HUES64 (cell line): Measurements from ENCODE around the gene CARM1.
"Not testable (repeated sequence)": the region's sequence is repeated elsewhere in the genome, so short reads cannot be mapped to it uniquely, and the experiment has no call there.

Experiments used
- H3K27ac ChIP-seq: 2 replicates; pipeline ENCODE4 v1.7.0; 2013; ENCODE audit warnings: low read depth, low read length, inconsistent platforms
- H3K27me3 ChIP-seq: 2 replicates; pipeline ENCODE4 v1.6.1; 2013; ENCODE audit warnings: mild to moderate bottlenecking, low read length; ENCODE audit not compliant: insufficient read depth
- H3K36me3 ChIP-seq: 2 replicates; pipeline ENCODE4 v1.6.1; 2013; ENCODE audit warnings: mild to moderate bottlenecking, low read length; ENCODE audit not compliant: insufficient read depth
- H3K4me1 ChIP-seq: 2 replicates; pipeline ENCODE4 v1.6.1; 2013; ENCODE audit warnings: mild to moderate bottlenecking, low read length, moderate library complexity; ENCODE audit not compliant: insufficient read depth
- H3K4me3 ChIP-seq: 2 replicates; pipeline ENCODE4 v1.5.1; 2013; ENCODE audit warnings: mild to moderate bottlenecking, low read length, moderate library complexity
- H3K9ac ChIP-seq: 2 replicates; pipeline ENCODE4 v1.6.1; 2013; ENCODE audit warnings: mild to moderate bottlenecking, low read depth, low read length
- H3K9me3 ChIP-seq: 2 replicates; pipeline ENCODE4 v1.6.1; 2013; ENCODE audit warnings: low read depth, low read length; ENCODE audit not compliant: insufficient read depth
- WGBS: fragments of 150-250, 120-280 bp; methylation state at CpG from one replicate; pipeline ENCODE4 v1.1.7; 2013; ENCODE audit warnings: missing lambda C conversion rate; 5-methylcytosine and 5-hydroxymethylcytosine counted together

The CARM1 gene

GRCh38 chr19:10924597-10924996 lies 53.2 kb downstream of the CARM1 start:
- peaks cover 56% of the 10 kb centered on the region for H3K36me3 ChIP-seq
- H3K9me3 ChIP-seq = no peaks in the 10 kb centered on the region
- H3K27ac ChIP-seq = no peak overlapping the region
- no peaks in the 10 kb centered on the region for H3K4me1 ChIP-seq
- H3K4me3 ChIP-seq = no peak overlapping the region
- no peak overlapping the region for H3K9ac ChIP-seq
- WGBS = 95% methylated on average over 13 of the region's 13 CpGs
- H3K27me3 ChIP-seq = no peaks in the 10 kb centered on the region

DNA sequence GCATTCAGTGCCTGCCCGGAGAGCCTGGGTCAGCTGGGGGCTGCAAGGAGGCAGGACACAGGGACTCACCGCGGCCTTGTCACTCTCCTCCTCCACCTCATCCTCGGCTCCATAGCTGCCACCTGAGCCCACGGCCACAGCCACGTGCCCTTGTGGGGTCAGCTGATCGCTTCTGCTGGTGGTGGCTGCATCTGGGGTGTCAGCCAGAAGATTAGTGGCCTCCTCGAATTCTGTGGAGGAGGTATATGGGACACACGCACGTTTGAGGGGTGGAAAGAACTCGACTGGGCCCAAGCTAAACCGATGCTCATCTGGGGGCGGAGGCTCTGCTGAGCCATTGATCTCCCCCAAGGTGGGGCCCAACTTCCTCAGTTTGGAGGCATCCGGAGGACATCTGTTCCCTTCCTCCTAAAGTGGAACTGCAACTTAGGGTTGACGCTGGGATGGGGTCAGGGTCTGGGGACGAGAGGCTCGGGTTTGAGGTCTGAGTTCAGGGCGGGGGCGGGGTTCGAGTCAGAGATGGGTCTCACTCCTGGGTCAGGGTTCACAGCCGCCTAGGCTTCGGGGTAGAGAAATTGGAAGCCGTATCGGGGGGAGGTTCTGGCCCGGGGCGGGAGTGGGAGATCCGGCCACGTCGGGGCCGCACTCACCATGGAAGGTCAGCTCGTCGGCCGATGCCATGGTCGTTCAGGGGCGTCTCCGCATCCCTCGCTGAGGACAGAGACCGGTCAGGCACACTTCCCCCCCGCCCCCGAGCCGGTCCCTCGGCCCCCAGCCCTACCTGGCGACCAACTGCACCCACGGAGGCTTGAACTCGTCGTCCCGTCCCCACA lies 56.6 kb downstream of the CARM1 start:
- Histone ChIP-seq H3K27ac (no peak overlapping the region), H3K27me3 (no peaks in the 10 kb centered on the region), H3K9ac (peak overlapping the region; percentile 66), H3K4me1 (no peaks in the 10 kb centered on the region; the same call in 1 of the 2 replicates), H3K36me3 (peaks cover 40% of the 10 kb centered on the region), H3K4me3 (peak overlapping the region; percentile 90), H3K9me3 (no peaks in the 10 kb centered on the region)
- WGBS = 19% methylated on average over 47 of the region's 47 CpGs

DNA sequence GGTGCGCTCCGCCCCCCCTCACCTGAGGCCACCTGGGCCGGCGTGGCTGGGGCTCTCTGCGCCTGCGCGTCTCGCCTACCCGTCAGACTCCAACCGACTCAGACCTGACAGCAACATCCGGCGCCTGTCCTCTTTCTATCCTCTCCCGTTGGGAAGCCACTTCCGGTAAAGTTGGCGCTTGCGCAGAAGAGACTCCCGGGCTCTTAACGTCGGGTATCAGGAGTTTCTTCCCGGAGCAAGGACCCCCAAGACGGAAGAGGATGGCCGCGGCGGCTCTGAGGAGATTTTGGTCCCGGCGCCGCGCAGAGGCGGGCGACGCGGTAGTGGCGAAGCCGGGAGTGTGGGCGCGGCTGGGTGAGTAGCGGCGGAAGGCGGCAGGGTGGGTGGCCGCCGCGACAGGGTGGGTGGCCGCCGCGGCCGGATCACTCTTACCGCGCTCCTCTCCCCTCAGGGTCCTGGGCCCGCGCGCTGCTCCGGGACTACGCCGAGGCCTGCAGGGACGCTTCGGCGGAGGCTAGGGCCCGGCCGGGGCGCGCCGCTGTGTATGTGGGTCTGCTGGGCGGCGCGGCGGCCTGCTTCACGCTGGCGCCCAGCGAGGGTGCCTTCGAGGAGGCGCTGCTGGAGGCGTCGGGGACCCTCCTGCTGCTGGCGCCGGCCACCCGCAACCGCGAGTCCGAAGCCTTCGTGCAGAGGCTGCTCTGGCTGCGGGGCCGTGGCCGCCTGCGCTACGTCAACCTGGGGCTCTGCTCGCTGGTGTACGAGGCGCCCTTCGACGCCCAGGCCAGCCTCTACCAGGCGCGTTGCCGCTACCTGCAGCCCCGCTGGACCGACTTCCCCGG lies 57.4 kb downstream of the CARM1 start, which contains the start of the genes TIMM29 and YIPF2:
TIMM29 (plus strand) TSS at position 249 of the 839 bp plus-strand sequence; CDS start at position 261, 12 bp downstream.
YIPF2 (minus strand) TSS at position 77 of the 839 bp plus-strand sequence. CDS start 229 bp downstream, outside the sequence.
- Histone ChIP-seq H3K4me3 (peak within 1 kb of the TSS; percentile 90), H3K27ac (peak within 1 kb of the TSS; percentile 51; the same call in 1 of the 2 replicates), H3K4me1 (no peaks in the 10 kb centered on the region; the same call in 1 of the 2 replicates), H3K36me3 (peaks cover 35% of the 10 kb centered on the region), H3K9ac (peak within 1 kb of the TSS; percentile 82), H3K9me3 (no peaks in the 10 kb centered on the region), H3K27me3 (no peaks in the 10 kb centered on the region)
- WGBS = under 1% methylated on average over 96 of the region's 96 CpGs

DNA sequence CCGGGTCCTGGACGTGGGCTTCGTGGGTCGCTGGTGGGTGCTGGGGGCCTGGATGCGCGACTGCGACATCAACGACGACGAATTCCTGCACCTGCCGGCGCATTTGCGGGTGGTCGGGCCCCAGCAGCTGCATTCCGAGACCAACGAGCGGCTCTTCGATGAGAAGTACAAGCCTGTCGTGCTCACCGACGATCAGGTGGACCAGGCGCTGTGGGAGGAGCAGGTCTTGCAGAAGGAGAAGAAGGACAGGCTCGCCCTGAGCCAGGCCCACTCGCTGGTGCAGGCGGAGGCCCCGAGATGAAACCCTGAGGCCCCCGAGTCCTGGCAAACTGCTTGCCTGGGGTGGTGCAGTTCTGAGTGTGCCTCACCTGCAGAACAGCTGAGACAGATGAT lies 58.0 kb downstream of the CARM1 start:
- no peaks in the 10 kb centered on the region for H3K9me3 ChIP-seq
- no peaks in the 10 kb centered on the region for H3K27me3 ChIP-seq
- WGBS = 13% methylated on average over 27 of the region's 27 CpGs
- peak overlapping the region; percentile 82 for H3K9ac ChIP-seq
- peak overlapping the region; percentile 90 for H3K4me3 ChIP-seq
- H3K27ac ChIP-seq = no peak overlapping the region
- no peaks in the 10 kb centered on the region; the same call in 1 of the 2 replicates for H3K4me1 ChIP-seq
- peaks cover 29% of the 10 kb centered on the region for H3K36me3 ChIP-seq

DNA sequence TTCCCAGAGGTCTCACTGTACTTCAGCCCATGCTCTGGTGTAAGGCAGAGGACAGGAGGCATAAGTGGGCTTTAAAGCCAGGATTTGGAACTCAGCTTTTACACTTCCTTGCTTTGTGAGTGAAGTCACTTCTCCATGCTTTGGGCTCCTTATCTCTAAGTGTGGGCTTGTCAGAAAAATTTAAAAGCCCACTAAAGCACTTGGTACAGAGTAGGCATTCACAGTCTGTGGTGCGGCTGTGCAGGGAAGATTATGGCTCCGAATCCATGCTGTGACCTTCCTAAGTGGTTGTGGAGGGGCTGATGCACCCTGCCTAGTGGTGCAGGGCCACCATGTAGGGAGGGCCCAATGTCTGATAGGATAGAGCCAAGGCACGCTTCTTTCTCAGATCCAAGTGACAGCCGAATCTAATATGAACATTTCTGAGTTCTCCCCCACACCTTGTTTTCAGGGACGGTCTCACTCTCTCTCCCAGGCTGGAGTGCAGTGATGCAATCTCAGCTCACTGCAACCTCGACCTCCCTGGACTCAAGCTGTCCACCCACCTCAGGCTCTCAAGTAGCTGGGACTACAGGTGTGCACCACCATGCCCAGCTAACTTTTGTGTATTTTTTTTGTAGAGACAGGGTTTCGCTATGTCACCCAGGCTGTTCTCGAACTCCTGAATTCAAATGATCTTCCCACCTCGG lies 64.2 kb downstream of the CARM1 start:
- Histone ChIP-seq H3K27ac (0 out of 2 replicates have a peak overlapping the region, but pooled peaks have one; percentile 18), H3K27me3 (no peaks in the 10 kb centered on the region), H3K36me3 (peaks cover 16% of the 10 kb centered on the region), H3K4me3 (no peak overlapping the region), H3K9me3 (no peaks in the 10 kb centered on the region), H3K4me1 (0 out of 2 replicates have a peak, but pooled peaks cover 6% of the 10 kb centered on the region), H3K9ac (no peak overlapping the region)
- 92% methylated on average over 9 of the region's 9 CpGs for WGBS

GRCh38 chr19:10936661-10937084 lies 65.3 kb downstream of the CARM1 start:
- WGBS = 19% methylated on average over 9 of the region's 11 CpGs
- Histone ChIP-seq H3K27ac (no peak overlapping the region), H3K36me3 (peaks cover 12% of the 10 kb centered on the region), H3K4me1 (0 out of 2 replicates have a peak, but pooled peaks cover 6% of the 10 kb centered on the region), H3K9ac (0 out of 2 replicates have a peak overlapping the region, but pooled peaks have one; percentile 49), H3K9me3 (no peaks in the 10 kb centered on the region), H3K27me3 (no peaks in the 10 kb centered on the region), H3K4me3 (0 out of 2 replicates have a peak overlapping the region, but pooled peaks have one; percentile 22)

GRCh38 chr19:10941649-10942048 lies 70.3 kb downstream of the CARM1 start:
- not testable (repeated sequence) for H3K27ac ChIP-seq, H3K36me3 ChIP-seq, H3K4me1 ChIP-seq, H3K27me3 ChIP-seq, H3K9me3 ChIP-seq, H3K4me3 ChIP-seq, H3K9ac ChIP-seq
- WGBS = 91% methylated on average over 13 of the region's 14 CpGs

DNA sequence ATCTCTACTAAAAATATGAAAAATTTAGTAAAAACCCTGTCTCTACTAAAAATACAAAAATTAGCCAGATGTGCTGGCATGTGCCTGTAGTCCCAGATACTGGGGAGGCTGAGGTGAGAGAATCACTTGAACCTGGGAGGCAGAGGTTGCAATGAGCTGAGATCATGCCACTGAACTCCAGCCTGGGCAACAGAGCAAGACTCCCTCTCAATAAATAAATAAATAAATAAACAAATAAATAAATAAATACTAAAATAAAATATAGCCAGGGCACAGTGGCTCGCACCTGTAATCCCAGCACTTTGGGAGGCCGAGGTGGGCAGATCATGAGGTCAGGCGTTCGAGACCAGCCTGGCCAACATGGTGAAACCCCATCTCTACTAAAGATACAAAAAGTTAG lies 72.1 kb downstream of the CARM1 start:
- H3K27ac ChIP-seq, H3K9me3 ChIP-seq, H3K36me3 ChIP-seq, H3K4me3 ChIP-seq, H3K4me1 ChIP-seq, H3K27me3 ChIP-seq, H3K9ac ChIP-seq: not testable (repeated sequence)
- WGBS = 96% methylated on average over 4 of the region's 4 CpGs

- H3K9ac ChIP-seq = no peak overlapping the region
- no peak overlapping the region for H3K27ac ChIP-seq
- no peaks in the 10 kb centered on the region for H3K27me3 ChIP-seq
- H3K36me3 ChIP-seq = no peaks in the 10 kb centered on the region
- no peaks in the 10 kb centered on the region for H3K4me1 ChIP-seq
- H3K9me3 ChIP-seq = no peaks in the 10 kb centered on the region
- H3K4me3 ChIP-seq = no peak overlapping the region
- WGBS = 95% methylated on average over 3 of the region's 4 CpGs
Observed at GRCh38 chr19:10945264-10945663, 73.9 kb downstream of the CARM1 start.

DNA sequence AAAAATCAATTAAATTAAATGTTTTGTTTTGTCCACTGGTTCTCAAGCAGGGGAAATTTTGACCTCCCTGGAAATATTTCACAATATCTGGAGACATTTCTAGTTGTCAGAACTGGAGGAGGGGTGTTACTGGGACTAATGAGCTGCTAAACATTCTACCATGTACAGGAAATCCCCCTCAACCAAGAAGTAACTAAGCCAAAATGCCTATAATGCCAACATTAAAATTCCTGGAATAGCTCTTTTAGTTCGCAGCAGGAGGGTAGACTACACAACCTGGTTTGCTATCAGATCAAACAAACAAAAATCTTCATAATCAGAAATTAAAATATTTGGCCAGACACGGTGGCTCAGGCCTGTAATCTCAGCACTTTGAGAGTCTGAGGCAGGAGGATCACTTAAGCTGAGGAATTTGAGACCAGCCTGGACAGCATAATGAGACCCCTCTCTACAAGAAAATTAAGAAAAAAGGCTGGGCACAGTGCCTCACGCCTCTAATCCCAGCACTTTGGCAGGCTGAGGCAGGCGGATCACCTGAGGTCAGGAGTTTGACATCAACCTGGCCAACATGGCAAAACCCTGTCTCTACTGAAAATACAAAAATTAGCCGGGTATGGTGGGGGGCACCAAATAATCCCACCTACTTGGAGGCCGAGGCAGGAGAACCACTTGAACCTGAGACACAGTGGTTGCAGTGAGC lies 75.8 kb downstream of the CARM1 start:
- Histone ChIP-seq H3K36me3 (no peaks in the 10 kb centered on the region), H3K4me1 (no peaks in the 10 kb centered on the region), H3K27ac (no peak overlapping the region), H3K27me3 (no peaks in the 10 kb centered on the region), H3K9me3 (no peaks in the 10 kb centered on the region), H3K4me3 (no peak overlapping the region), H3K9ac (no peak overlapping the region)
- 93% methylated on average over 6 of the region's 6 CpGs for WGBS
